Body of pancreas (tissue), 4 donors: Measurements from ENCODE around the gene ENTPD7.

ENCODE experiments used
- CTCF ChIP-seq, 7 experiments: fragments of 450-650 bp in 4 of 7; fragments of 200-600 bp in 3 of 7; sonication (generic) in 3 of 7; IDR thresholded peaks; one replicate each; pipeline ENCODE4 v1.5.1; 2016 to 2019; ENCODE audit warnings: antibody characterized with exemption in 7 of 7
- POLR2A ChIP-seq, 3 donors: fragments of 450-650 bp; IDR thresholded peaks; one replicate each; pipeline ENCODE4 v1.6.1; 2016; ENCODE audit warnings: antibody characterized with exemption in 3 of 3, mild to moderate bottlenecking in 2 of 3

GRCh38 chr10:99676895-99677294 lies 17.6 kb downstream of the ENTPD7 start:
- TF ChIP-seq CTCF (IDR thresholded peaks at IDR 0.05) (no peak), POLR2A (IDR thresholded peaks at IDR 0.05) (no peak)
